HTR-8/SVneo (cell line): ENCODE results near the gene CD2.
"Not testable (repeated sequence)": the region's sequence is repeated elsewhere in the genome, so short reads cannot be mapped to it uniquely, and the experiment has no call there.

Experiments
- DNase-seq: peaks from one replicate; pipeline ENCODE4 v3.0.0; 2011; ENCODE audit warnings: low spot score, mixed read lengths; ENCODE audit not compliant: insufficient read length
- FAIRE-seq: peaks from 2 replicates; lab custom pipeline; 2011; peaks lifted over from hg19 to GRCh38; lab: Jason Lieb, UNC

CD2 gene

DNA sequence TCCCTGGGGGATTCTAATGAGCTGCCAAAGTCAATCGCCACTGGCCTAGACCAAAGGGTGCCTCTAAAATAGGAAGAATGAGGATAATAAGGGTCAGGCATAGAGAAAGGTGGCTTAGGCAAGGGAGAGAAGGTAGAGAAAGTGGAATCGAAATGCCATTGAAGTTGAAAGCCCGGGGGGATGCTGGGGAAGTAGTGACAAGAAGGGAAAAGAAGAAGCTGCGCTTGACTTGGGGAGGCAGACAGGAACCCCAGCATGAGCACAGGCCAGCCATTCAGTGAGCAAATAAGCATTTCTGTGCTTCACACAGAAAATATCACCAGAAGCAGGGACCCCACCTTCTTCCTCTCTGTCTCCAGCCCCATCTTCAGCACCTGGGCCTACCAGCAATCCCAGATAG, 1.5 kb downstream of the CD2 start:
- FAIRE-seq (no peak), DNase-seq (no peak)

DNA sequence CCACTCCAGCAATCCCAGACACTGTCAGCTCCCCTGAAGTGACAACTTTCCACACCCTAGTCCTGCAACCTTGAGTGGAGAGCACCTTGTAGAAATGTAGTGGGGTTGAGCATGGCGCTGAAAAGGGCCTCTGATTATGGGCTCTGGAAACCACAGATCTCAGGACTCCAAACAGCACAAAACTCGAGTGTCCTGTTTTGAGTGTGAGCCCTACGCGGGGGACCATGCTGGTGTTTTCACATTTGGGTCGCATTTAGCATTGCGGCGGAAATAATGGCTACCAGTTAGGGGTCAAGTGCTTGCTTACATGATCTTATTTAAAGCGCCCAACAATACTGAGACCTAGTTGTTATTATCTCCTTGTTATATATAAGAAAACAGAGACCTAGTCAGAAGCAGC, 1.9 kb downstream of the CD2 start:
- FAIRE-seq = not testable (repeated sequence)

DNA sequence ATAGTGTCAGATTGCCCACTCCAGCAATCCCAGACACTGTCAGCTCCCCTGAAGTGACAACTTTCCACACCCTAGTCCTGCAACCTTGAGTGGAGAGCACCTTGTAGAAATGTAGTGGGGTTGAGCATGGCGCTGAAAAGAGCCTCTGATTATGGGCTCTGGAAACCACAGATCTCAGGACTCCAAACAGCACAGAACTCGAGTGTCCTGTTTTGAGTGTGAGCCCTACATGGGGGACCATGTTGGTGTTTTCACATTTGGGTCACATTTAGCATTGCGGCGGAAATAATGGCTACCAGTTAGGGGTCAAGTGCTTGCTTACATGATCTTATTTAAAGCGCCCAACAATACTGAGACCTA, 4.2 kb downstream of the CD2 start:
- FAIRE-seq, DNase-seq: not testable (repeated sequence)

More for the DNA sequence above, 1.9 kb downstream of the CD2 start:
- DNase-seq = not testable (repeated sequence)

DNA sequence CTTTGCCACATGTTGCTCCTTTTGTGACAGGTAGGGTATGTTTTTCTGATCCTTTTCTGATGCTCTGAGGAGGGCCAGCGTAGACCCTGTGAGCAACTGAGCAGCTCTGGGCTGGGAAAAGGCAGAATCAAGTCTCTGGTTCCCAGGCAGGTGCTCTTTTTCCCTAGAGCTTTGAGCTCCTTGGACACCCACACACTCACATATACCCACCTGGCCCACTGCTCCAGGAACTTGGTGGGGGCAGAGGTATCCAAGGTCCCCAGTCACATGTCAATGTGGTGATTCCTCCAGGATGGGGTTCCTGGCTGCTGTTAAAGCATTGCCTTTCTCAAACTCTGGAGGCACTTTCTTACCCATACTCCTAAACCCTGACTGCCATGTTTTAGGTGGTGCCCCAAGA, 5.4 kb downstream of the CD2 start:
- DNase-seq (no peak), FAIRE-seq (no peak)

DNA sequence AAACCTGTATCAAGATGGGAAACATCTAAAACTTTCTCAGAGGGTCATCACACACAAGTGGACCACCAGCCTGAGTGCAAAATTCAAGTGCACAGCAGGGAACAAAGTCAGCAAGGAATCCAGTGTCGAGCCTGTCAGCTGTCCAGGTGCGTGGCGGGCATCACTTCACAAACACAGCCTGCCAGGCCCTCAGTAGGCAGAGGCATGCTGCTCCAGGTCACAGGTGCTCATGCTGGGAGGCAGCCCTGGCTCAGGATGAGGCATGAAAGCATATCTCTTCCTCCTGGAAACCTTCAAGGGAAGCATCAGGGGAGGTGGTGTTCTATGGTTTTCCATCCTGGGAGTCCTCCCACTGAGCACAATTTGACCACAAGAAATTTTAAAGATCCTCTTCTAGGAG, 6.3 kb downstream of the CD2 start:
- no peak for FAIRE-seq
- no peak for DNase-seq

DNA sequence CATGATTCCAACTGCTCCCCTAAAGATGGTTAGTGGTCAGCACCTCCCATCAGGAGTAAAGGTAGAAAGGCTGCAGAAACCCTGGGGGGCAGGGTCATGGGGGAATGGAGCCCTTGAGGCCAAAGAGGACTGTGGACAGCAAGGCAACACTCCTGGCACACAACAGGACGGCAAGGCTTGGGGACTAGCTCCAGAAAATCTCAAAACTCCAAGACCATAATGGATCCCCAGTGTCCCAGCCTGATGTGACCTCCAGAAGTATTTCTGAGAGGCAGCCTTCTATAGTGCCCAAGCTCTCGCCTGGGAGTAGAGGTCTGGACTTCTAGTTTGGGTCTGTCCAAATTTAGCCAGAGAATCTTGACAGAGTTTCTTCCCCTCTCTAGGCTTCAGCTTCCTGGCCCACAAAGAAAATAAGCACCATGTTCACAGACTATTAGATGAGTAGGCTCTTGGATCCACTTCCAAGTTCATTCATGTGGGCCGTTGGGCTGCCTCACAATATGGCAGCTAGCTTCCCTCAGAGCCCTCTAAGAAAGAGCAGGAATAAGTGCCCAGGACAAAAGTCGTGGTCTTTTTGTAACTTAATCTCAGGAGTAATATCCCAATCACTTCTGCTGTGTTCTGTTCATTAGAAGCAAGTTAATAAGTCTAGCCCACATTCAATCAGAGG, 6.9 kb downstream of the CD2 start:
- FAIRE-seq (no peak), DNase-seq (no peak)

DNA sequence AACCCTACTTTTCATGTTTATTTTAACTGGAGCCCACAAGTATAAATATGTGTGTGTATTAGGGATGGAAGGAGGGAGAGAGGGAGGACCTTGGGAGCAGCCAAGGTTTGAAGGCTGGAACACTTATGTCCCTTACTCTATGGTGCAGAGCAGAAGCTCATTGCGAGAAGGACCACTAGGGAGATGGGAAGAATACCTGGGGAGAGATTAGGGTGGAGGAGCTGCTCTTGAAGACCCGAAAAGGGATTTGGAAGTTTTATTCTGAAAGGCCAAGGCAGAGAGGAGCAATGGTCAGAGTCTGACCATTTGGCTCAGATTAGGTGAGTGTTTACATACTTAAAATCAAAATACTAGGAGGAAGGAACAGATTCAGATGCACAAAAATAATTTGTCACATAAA, 8.1 kb downstream of the CD2 start:
- no peak for DNase-seq
- FAIRE-seq = no peak

DNA sequence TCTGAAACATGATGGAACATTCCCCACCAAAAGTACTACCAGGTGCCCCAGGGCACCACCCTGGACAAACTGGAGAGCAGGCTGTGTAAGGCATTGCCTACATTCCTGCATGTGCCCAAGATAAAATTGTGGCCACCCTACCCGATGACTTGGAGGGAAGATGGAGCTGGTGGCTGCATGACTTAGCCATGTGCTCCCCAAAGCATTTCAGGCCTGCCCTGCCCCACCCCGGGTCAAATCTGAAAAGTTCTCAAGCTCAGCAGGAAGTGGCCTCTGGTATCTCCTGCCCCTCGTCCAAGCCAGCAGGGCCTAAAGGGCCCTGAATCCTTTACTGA, 8.5 kb downstream of the CD2 start:
- DNase-seq (no peak), FAIRE-seq (no peak)

DNA sequence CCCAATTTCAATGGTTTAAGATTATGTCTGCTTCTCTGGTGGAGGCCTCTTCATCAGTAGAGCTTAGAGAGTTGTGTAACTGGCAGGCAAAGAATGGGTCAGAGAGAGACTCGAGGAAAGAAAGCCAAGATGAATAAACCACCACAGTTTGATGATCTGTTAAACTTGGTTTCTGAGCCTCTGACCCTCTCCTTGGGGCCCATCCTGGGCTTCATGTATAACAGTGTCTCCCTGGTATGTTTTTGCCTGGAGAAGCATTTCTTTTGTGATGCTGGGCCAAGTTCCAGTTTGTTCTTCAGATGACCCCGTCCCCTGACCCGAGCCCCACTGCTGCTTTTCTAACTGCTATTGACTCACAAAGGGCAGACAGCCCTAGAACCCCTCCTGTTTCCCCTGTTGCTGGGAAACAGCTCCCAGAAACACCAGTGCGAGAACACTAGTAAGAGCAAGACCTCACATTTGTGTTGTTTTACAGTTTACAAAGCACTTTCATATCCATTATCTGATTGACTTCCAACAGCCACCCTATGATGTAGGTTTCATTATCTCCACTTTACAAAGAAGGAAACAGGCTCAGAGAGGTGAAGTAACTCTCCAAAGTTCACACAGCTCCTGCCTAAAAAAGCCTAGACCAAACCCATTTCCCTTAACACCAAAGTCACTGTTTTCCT, 9.0 kb downstream of the CD2 start:
- no peak for FAIRE-seq
- DNase-seq = no peak

DNA sequence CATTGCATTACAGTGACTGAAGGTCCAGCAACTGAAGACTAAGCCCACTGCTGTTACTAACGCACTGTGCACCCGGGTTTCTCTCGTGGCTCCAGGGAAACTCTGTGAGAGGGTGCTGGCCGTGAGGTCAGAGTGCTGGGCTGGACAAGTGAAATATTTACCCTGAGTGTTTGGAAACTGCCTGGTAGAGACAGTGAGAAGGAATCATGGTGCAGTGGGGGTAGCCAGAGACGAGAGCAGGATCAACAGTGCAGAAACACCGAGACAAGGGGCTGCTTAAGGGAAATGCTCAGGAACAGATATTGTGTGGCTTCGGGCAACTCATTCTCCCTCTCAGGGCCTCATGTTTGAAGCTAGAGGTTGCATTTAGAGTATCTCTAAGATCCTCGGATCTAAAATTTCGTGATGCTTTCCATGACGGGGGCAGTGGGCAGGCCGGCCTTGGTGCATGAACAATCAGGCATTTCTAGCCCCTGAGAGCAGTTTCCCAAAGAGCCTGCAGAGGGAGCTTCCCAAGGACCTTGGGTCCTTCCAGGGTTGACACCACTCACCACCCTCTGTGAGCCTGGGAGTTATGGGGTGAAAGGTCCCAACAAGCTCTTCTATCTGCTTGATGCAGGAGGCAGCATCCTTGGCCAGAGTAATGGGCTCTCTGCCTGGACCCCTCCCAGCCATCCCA, 9.7 kb downstream of the CD2 start:
- DNase-seq (no peak), FAIRE-seq (no peak)

DNA sequence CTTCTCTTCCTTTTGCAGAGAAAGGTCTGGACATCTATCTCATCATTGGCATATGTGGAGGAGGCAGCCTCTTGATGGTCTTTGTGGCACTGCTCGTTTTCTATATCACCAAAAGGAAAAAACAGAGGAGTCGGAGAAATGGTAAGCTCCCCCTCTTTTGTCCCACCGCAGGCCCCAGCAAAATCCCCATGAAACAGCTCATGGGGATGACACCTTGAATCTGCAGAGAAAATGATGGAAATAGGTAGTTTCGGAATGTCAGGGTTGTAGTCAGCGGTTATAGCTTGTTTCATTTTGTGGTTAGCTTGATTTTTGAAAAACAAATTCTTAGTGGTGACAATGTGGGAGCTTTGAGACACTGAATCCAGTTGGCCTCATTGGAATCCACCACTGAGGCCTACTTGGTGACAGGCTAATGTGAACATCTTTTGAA, 10.3 kb downstream of the CD2 start:
- DNase-seq (no peak), FAIRE-seq (no peak)

DNA sequence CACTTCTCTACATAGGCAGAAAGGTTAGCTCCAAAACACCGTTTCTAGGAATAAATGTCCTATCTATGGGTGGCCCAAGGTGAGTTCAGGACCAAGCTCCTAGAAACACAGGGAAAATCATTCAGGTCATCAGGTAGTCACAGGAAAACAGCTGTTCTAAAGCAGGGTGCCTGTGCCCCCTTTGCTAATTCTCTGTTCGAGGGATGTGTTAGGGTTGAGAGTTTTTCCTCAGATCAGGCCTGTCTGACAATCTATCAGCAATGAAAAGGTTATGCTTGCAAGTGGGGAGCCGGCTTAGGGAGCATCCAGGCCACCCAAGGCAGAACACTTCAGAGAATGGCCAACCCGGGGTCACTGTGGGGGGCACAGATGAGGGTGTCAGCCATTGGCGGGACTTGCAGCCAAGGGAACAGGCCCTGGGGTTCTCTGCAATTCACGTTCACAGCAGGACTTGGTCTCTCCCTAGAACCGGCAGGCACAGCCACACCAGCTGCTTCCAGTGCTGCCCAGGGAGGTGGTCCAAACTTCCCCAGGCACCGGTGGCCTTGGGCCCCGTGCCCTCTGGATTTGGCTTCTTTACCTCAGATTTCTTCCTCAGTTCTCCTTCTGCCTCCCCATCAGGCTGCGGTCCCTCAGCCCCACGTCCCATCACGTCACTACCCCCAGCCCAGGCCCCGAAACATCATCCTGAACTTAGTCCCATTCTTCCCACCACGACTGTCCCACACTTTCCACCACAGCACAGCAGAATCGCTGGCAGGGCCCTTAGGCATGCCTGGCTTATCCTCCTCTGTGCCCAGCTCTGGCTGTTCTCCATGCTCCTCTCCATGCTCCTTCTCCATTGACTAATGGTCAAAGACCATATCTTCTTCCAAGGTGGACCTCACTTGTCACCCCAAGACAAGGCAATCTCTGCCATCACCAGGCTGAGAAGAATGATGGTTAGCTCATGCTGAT, 11.0 kb downstream of the CD2 start:
- no peak for FAIRE-seq
- no peak for DNase-seq

DNA sequence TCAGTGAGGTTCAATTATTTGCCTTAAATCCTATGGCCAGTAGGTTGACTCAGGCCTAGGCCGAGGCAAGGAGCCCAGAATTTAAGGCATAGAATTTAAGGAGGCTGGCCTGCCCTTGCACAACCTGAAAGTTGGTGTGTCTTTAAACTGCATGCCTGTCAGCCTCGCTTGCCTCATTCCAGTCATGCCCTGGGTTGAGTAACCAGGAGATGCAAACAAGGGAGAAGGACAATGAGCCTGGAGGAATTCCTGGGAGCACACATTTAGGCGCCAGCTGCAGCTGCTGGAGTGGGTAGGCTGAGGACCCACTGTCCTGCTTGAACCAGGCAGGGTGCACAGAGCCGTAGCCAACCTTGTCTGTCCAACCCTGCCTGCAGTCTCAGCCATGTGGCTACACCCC, 11.7 kb downstream of the CD2 start:
- FAIRE-seq (no peak), DNase-seq (no peak)

DNA sequence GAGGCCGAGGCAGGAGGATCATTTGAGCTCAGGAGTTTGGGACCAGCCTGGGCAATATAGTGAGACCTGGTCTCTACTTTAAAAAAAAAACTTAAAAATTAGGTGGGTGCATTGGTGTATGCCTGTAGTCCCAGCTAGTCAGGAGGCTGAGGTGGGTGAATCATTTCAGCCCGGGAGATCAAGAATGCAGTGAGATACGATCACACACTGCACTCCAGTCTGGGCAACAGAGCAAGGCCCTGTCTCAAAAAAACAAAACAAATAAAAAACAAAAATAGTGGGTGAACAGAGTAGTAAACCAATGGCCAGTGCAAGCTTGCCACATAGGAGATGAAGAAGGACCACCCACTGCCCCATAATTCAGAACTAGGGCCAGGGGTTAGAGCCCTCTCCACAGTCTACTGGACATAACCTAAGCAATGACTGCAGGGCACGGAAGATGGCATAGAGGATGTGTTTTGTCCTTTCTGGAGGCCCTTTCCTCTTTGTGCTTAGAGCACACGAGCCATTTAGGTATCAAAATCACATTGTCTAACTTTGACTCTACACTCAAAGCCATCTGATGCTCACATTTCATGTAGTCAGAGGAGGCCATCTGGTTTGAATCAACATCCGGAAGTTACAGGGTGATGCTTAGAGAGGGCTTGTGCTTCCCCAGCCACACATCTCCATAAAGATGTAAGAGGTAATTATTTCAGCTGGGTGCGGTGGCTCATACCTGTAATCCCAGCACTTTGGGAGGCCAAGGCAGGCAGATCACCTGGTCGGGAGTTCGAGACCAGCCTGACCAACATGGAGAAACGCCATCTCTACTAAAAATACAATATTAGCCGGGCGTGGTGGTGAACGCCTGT, 12.6 kb downstream of the CD2 start:
- DNase-seq (no peak), FAIRE-seq (no peak)

DNA sequence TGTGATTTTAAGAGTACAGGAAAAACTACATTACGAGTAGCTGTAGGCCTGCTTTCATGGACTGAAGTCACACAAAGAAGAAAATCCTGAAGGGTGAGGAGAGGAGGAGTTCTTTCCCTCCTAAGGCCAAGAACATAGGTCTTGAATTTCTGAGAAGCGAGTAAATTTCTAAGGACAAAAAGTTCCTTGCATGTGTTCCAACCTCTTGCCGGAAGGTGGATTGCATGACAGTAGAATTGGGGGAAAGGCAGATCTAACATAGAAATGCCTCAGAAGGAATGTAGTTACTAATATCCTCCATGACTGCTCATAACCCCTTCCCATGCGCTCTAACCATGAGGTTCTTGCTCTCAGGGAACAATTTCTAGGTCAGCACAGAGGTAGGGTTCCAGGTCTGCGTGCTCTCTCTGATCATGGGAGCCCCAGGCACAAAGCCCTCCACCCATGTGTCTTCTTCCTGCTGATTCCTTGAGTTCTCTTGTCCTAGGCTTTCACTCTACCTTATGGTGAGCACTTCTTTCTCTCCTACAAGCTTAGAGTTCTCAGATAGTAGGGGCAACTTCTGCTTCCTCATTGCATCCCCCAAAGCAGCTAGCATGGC, 13.7 kb downstream of the CD2 start:
- DNase-seq = no peak
- no peak for FAIRE-seq

DNA sequence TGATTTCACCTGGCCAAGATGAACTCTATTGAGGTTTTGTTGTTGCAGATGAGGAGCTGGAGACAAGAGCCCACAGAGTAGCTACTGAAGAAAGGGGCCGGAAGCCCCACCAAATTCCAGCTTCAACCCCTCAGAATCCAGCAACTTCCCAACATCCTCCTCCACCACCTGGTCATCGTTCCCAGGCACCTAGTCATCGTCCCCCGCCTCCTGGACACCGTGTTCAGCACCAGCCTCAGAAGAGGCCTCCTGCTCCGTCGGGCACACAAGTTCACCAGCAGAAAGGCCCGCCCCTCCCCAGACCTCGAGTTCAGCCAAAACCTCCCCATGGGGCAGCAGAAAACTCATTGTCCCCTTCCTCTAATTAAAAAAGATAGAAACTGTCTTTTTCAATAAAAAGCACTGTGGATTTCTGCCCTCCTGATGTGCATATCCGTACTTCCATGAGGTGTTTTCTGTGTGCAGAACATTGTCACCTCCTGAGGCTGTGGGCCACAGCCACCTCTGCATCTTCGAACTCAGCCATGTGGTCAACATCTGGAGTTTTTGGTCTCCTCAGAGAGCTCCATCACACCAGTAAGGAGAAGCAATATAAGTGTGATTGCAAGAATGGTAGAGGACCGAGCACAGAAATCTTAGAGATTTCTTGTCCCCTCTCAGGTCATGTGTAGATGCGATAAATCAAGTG, 14.3 kb downstream of the CD2 start:
- FAIRE-seq = no peak
- no peak for DNase-seq

DNA sequence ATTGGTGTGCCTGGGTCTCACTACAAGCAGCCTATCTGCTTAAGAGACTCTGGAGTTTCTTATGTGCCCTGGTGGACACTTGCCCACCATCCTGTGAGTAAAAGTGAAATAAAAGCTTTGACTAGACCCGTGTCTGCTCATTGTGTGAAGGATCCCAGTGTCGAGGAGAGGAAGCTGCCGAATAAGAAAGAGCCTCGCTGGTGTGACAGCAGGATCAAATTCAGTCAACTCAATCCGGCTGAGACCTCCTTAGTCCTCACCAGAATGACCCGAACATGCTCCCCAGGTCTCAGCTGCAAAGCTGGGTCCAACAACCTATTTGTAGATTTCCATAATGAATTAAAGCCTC, 14.8 kb downstream of the CD2 start:
- FAIRE-seq = no peak
- DNase-seq = no peak

DNA sequence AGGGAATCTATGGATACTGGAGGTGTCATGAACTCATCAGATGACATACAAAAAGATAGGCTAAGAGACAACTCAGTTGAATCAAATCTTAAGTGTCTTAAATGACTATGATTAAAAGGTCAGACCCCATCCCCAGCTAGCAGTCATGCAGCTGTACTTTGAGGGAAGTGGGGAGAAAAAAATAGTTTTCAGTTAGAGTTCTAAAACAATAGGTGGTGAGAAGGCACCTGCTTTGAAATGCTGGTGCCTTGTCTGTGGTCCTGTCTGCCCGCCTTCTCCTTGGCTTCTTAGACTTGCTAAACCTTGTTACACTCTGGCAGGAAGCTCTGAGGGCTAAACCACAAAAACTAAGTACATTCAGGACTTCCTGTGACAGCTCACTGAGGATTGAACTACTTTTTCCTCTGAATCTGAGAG, 15.3 kb downstream of the CD2 start:
- no peak for FAIRE-seq
- no peak for DNase-seq

DNA sequence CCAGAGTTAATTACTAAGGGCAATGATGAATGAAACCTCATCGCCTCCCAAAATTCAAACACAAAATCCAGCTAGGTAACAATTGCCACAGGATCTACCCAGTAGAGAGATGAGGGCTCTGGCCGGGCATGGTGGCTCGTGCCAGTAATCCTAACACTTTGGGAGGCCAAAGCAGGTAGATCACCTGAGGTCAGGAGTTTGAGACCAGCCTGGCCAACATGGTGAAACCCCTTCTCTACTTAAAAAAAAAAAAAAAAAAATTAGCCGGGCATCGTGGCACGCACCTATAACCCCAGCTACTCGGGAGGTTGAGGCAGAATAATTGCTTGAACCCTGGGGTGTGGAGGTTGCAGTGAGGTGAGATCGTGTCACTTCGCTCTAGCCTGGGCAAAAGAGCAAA, 15.8 kb downstream of the CD2 start:
- no peak for DNase-seq
- FAIRE-seq = no peak
